HCEC 1CT (cell line): ENCODE measurements around the gene SALL1.

Source experiments
- DNase-seq: peaks from one replicate; pipeline ENCODE4 v3.0.0-alpha.2; 2017

Gene SALL1

GRCh38 chr16:51150888-51151320 is at the start of gene SALL1:
Gene SALL1, minus strand, starts transcription at chr16:51151270. Its CDS starts 29 bp downstream, at chr16:51151241.
- no peak for DNase-seq

GRCh38 chr16:51200793-51201192 is 49.7 kb upstream of the SALL1 start:
- DNase-seq, result no peak

- DNase-seq, result no peak
These were observed 47.1 kb upstream of the SALL1 start for GRCh38 chr16:51197953-51198748.

- DNase-seq, result no peak
These were observed 42.8 kb upstream of the SALL1 start for GRCh38 chr16:51193879-51194278.

- no peak for DNase-seq
These were observed 33.8 kb upstream of the SALL1 start for GRCh38 chr16:51184702-51185433.

- no peak for DNase-seq
These were observed 30.4 kb upstream of the SALL1 start for GRCh38 chr16:51181503-51181811.

GRCh38 chr16:51180719-51181502 is 29.8 kb upstream of the SALL1 start:
- DNase-seq, result no peak

- no peak for DNase-seq
These were observed 24.0 kb upstream of the SALL1 start for GRCh38 chr16:51175081-51175480.

GRCh38 chr16:51172368-51172767 is 21.3 kb upstream of the SALL1 start:
- DNase-seq, result no peak

GRCh38 chr16:51168755-51169154 is 17.7 kb upstream of the SALL1 start:
- DNase-seq, result no peak

GRCh38 chr16:51167170-51167895 is 16.3 kb upstream of the SALL1 start:
- no peak for DNase-seq

- no peak for DNase-seq
These were observed 15.5 kb upstream of the SALL1 start for GRCh38 chr16:51166541-51166940.

- DNase-seq, result no peak
These were observed 15.0 kb upstream of the SALL1 start for GRCh38 chr16:51166091-51166490.

- no peak for DNase-seq
These were observed 14.0 kb upstream of the SALL1 start for GRCh38 chr16:51165043-51165442.

GRCh38 chr16:51164574-51164973 is 13.5 kb upstream of the SALL1 start:
- DNase-seq, result no peak

GRCh38 chr16:51163894-51164566 is 13.0 kb upstream of the SALL1 start:
- DNase-seq, result no peak

- DNase-seq, result no peak
These were observed 12.3 kb upstream of the SALL1 start for GRCh38 chr16:51163366-51163765.

- no peak for DNase-seq
These were observed 10.5 kb upstream of the SALL1 start for GRCh38 chr16:51161440-51162195.

GRCh38 chr16:51159865-51160264 is 8.8 kb upstream of the SALL1 start:
- no peak for DNase-seq

GRCh38 chr16:51159296-51159695 is 8.2 kb upstream of the SALL1 start:
- DNase-seq, result no peak

GRCh38 chr16:51157698-51158097 is 6.6 kb upstream of the SALL1 start:
- DNase-seq, result no peak

GRCh38 chr16:51156807-51157200 is 5.7 kb upstream of the SALL1 start:
- DNase-seq, result no peak
